Type B pancreatic cell (in vitro differentiated cells): Measurements from ENCODE around the gene RFTN1. TPM values are rescaled to one million over a fixed set of nuclear protein-coding genes. Genes with fewer than 3 reads are reported as not detected.

Source experiments
- DNase-seq: peaks from one replicate; pipeline ENCODE4 v3.0.0; 2021; ENCODE audit warnings: mixed read lengths; ENCODE audit not compliant: unreplicated experiment; ENCODE audit errors: extremely low spot score
- H3K27ac Mint-ChIP-seq: 2 replicates; pipeline ENCODE4 v1.8.0; 2021; ENCODE audit warnings: mild to moderate bottlenecking, mixed read lengths
- H3K27me3 Mint-ChIP-seq: 2 replicates; pipeline ENCODE4 v1.8.0; 2021; ENCODE audit warnings: mixed read lengths
- H3K36me3 Mint-ChIP-seq: 2 replicates; pipeline ENCODE4 v1.8.0; 2021; ENCODE audit warnings: mixed read lengths
- H3K4me1 Mint-ChIP-seq: one replicate; pipeline ENCODE4 v1.8.0; 2021; ENCODE audit warnings: mixed read lengths; ENCODE audit not compliant: unreplicated experiment
- H3K4me3 Mint-ChIP-seq: 2 replicates; pipeline ENCODE4 v1.8.0; 2021; ENCODE audit warnings: mild to moderate bottlenecking, mixed read lengths
- H3K9me3 Mint-ChIP-seq: 2 replicates; pipeline ENCODE4 v1.8.0; 2021; ENCODE audit warnings: mixed read lengths
- CTCF ChIP-seq: fragments of 200-600 bp; sonication (generic); conservative IDR thresholded peaks from 2 replicates; pipeline ENCODE4 v1.5.0; 2021; ENCODE audit warnings: antibody characterized with exemption, mild to moderate bottlenecking
- total RNA-seq: library from RNA; stranded (reverse); gene quantifications from 2 replicates; pipeline ENCODE4 v1.2.1, GENCODE V29; 2021; ENCODE audit warnings: low replicate concordance

Gene RFTN1
- total RNA-seq, 1 donor from 2014 or later, result 18.3 TPM

- no peak overlapping the region for H3K27ac Mint-ChIP-seq
- H3K4me1 Mint-ChIP-seq, result peaks cover 5% of the 10 kb centered on the region
- DNase-seq, result no peak
- H3K9me3 Mint-ChIP-seq, result no peaks in the 10 kb centered on the region
- no peak overlapping the region for H3K4me3 Mint-ChIP-seq
- TF ChIP-seq CTCF, result no peak
- peaks cover 3% of the 10 kb centered on the region for H3K36me3 Mint-ChIP-seq
- peaks cover 10% of the 10 kb centered on the region for H3K27me3 Mint-ChIP-seq
Observed at GRCh38 chr3:16417945-16418739, 95.4 kb downstream of the RFTN1 start.

- peaks cover 10% of the 10 kb centered on the region for H3K27me3 Mint-ChIP-seq
- DNase-seq, result no peak
- no peak for TF ChIP-seq CTCF
- no peak overlapping the region for H3K4me3 Mint-ChIP-seq
- peaks cover 3% of the 10 kb centered on the region for H3K36me3 Mint-ChIP-seq
- peaks cover 5% of the 10 kb centered on the region for H3K4me1 Mint-ChIP-seq
- H3K9me3 Mint-ChIP-seq, result no peaks in the 10 kb centered on the region
- no peak overlapping the region for H3K27ac Mint-ChIP-seq
Observed at GRCh38 chr3:16415911-16416476, 97.5 kb downstream of the RFTN1 start.

- no peak for TF ChIP-seq CTCF
- Mint-ChIP-seq H3K4me1 (no peaks in the 10 kb centered on the region), H3K27me3 (peaks cover 3% of the 10 kb centered on the region), H3K9me3 (no peaks in the 10 kb centered on the region), H3K4me3 (no peak overlapping the region), H3K27ac (no peak overlapping the region), H3K36me3 (peaks cover 3% of the 10 kb centered on the region)
- DNase-seq, result no peak
Observed at GRCh38 chr3:16413321-16413720, 100.2 kb downstream of the RFTN1 start.

GRCh38 chr3:16412192-16412800 is 101.2 kb downstream of the RFTN1 start:
- peaks cover 3% of the 10 kb centered on the region for H3K36me3 Mint-ChIP-seq
- no peak overlapping the region for H3K4me3 Mint-ChIP-seq
- H3K27me3 Mint-ChIP-seq, result peaks cover 3% of the 10 kb centered on the region
- H3K9me3 Mint-ChIP-seq, result no peaks in the 10 kb centered on the region
- DNase-seq, result no peak
- H3K4me1 Mint-ChIP-seq, result peaks cover 9% of the 10 kb centered on the region
- TF ChIP-seq CTCF, result no peak
- H3K27ac Mint-ChIP-seq, result no peak overlapping the region

- peaks cover 3% of the 10 kb centered on the region for H3K27me3 Mint-ChIP-seq
- no peaks in the 10 kb centered on the region for H3K9me3 Mint-ChIP-seq
- DNase-seq, result no peak
- no peak overlapping the region for H3K4me3 Mint-ChIP-seq
- peaks cover 3% of the 10 kb centered on the region for H3K36me3 Mint-ChIP-seq
- no peak overlapping the region for H3K27ac Mint-ChIP-seq
- H3K4me1 Mint-ChIP-seq, result peaks cover 9% of the 10 kb centered on the region
- no peak for TF ChIP-seq CTCF
Observed at GRCh38 chr3:16411441-16411840, 102.1 kb downstream of the RFTN1 start.
